ENCODE data around the gene GEMIN4. TPM values are rescaled to one million over a fixed set of nuclear protein-coding genes. Genes with fewer than 3 reads are reported as not detected.

The GEMIN4 gene
- total RNA-seq, 4 donors from 2014 or later = 10.5 to 70.3 (median 12.4) TPM

- H3K27me3 ChIP-seq = no peaks in the 10 kb centered on the region
- 82 to 87% methylated on average over 6 to 11 of the region's 11 CpGs for WGBS, 2 donors (ENCODE audit: low coverage in 1 of 2)
- H3K9me3 ChIP-seq = no peaks in the 10 kb centered on the region
- H3K36me3 ChIP-seq = peaks cover 0 to 9% (median 0%) of the 10 kb centered on the region in 4 donors
- no peak for TF ChIP-seq POLR2AphosphoS5 (IDR thresholded peaks at IDR 0.05)
- TF ChIP-seq POLR2A (IDR thresholded peaks at IDR 0.05) = no peak
- TF ChIP-seq EP300 (IDR thresholded peaks at IDR 0.05; ENCODE audit: low read depth) = no peak
- H3K4me1 ChIP-seq = no peaks in the 10 kb centered on the region
- no peak for DNase-seq
- H3K27ac ChIP-seq = no peak overlapping the region
- no peak overlapping the region for H3K4me3 ChIP-seq
- intact Hi-C loops (cut with DNase I; ENCODE audit: low total_unique reads) = no loop called here
- in situ Hi-C loops (cut with MboI; ENCODE audit: low pct_ligation_motif_present in 1 of 4, low pct_unique_long_range_greater_than_20kb in 1 of 4, low sequenced_read_pairs in 3 of 4) = no loop called here
These were observed 9.8 kb downstream of the GEMIN4 start for GRCh38 chr17:742147-742793.

DNA sequence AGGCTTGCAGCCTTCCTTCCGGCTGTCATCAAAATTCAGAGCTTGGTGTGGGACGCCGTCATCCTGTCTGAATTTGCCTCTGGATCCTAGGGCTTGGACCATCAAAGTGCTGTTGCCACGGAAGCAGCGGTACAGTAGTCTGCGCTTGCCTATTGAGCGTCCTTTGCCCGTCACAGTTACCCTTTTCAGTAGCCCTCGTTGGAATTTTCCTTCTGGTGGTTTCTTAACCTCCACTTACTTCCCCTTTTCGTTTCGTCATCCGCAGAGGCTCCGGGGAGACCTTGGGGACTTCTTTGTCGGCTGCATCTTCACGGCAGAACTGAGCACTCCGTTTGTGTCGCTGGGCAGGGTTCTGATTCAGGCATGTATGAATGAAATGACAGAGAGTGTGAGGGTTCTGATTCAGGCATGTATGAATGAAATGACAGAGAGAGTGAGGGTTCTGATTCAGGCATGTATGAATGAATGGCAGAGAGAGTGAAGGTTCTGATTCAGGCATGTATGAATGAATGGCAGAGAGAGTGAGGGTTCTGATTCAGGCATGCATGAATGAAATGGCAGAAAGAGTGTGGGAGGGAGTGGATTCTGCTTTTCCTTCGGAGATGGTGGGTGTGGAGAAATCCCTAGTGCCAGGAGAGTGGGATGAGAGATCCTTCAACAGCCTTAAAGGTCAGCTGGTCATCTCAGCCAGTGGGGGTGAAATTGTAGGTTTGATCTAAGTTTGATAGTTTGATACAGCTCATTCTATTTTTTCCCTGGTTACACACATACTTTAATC is 11.6 kb downstream of the GEMIN4 start:
- H3K4me3 ChIP-seq = no peak overlapping the region
- no peaks in the 10 kb centered on the region for H3K9me3 ChIP-seq
- TF ChIP-seq CTCF (IDR thresholded peaks at IDR 0.05) (no peak), POLR2A (IDR thresholded peaks at IDR 0.05) (no peak), EP300 (IDR thresholded peaks at IDR 0.05; ENCODE audit: low read depth) (no peak), POLR2AphosphoS5 (IDR thresholded peaks at IDR 0.05) (no peak)
- DNase-seq = peak; percentile 28
- in situ Hi-C loops (cut with MboI; ENCODE audit: low pct_ligation_motif_present in 1 of 4, low pct_unique_long_range_greater_than_20kb in 1 of 4, low sequenced_read_pairs in 3 of 4) (no loop called here), intact Hi-C loops (cut with DNase I; ENCODE audit: low total_unique reads) (no loop called here)
- no peaks in the 10 kb centered on the region for H3K4me1 ChIP-seq
- no peaks in the 10 kb centered on the region for H3K27me3 ChIP-seq
- 62 to 71% methylated on average over 6 to 18 of the region's 18 CpGs for WGBS, 2 donors (ENCODE audit: low coverage in 1 of 2)
- no peak overlapping the region for H3K27ac ChIP-seq
- H3K36me3 ChIP-seq = no peaks in the 10 kb centered on the region

DNA sequence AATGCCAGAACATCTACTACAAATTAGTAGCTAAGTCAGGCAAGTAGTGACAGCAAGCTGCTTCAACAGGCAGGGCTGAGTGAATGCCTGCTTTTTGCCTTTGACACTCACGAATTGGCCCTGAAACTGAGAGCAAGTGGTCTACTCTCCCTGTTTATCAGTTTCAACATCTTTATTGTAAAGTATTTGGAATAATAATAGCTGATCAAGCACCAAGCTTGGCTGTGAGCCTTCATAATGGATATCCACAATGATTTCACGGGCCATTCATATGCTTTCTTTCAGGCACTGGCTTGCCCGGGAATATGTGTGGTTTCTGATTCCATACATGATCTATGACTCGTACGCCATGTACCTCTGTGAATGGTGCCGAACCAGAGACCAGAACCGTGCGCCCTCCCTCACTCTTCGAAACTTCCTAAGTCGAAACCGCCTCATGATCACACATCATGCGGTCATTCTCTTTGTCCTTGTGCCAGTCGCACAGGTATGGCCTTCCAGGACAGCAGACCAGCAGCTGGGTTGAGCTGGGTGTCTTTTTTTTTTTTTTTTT is 14.4 kb downstream of the GEMIN4 start:
- no peaks in the 10 kb centered on the region for H3K9me3 ChIP-seq
- no peak for DNase-seq
- intact Hi-C loops (cut with DNase I; ENCODE audit: low total_unique reads) = no loop called here
- H3K4me1 ChIP-seq = peaks cover 0 to 9% (median 9%) of the 10 kb centered on the region in 4 donors
- TF ChIP-seq EP300 (IDR thresholded peaks at IDR 0.05; ENCODE audit: low read depth) (no peak), CTCF (IDR thresholded peaks at IDR 0.05) (no peak), POLR2A (IDR thresholded peaks at IDR 0.05) (no peak), POLR2AphosphoS5 (IDR thresholded peaks at IDR 0.05) (no peak)
- no peak overlapping the region for H3K27ac ChIP-seq
- H3K4me3 ChIP-seq = no peak overlapping the region
- 91 to 96% methylated on average over 4 to 13 of the region's 13 CpGs for WGBS, 2 donors (ENCODE audit: low coverage in 1 of 2)
- H3K27me3 ChIP-seq = no peaks in the 10 kb centered on the region
- H3K36me3 ChIP-seq = no peaks in the 10 kb centered on the region
- in situ Hi-C loops (cut with MboI; ENCODE audit: low pct_ligation_motif_present in 1 of 4, low pct_unique_long_range_greater_than_20kb in 1 of 4, low sequenced_read_pairs in 3 of 4) = no loop called here

- intact Hi-C loops (cut with DNase I; ENCODE audit: low total_unique reads) = no loop called here
- WGBS, 2 donors (ENCODE audit: low coverage in 1 of 2) = 72 to 85% methylated on average over 8 to 10 of the region's 10 CpGs
- H3K4me3 ChIP-seq = peak overlapping the region in 1 of 4 donors; percentile 56
These were observed 18.3 kb downstream of the GEMIN4 start for GRCh38 chr17:733743-734142.

More at GRCh38 chr17:733743-734142, 18.3 kb downstream of the GEMIN4 start:
- no peaks in the 10 kb centered on the region for H3K27me3 ChIP-seq
- no peak for DNase-seq
- no peaks in the 10 kb centered on the region for H3K36me3 ChIP-seq
- in situ Hi-C loops (cut with MboI; ENCODE audit: low pct_ligation_motif_present in 1 of 4, low pct_unique_long_range_greater_than_20kb in 1 of 4, low sequenced_read_pairs in 3 of 4) = no loop called here
- TF ChIP-seq POLR2A (IDR thresholded peaks at IDR 0.05) (no peak), EP300 (IDR thresholded peaks at IDR 0.05; ENCODE audit: low read depth) (no peak), POLR2AphosphoS5 (IDR thresholded peaks at IDR 0.05) (no peak)
- H3K4me1 ChIP-seq = peaks cover 3 to 22% (median 13%) of the 10 kb centered on the region in 4 donors
- peak overlapping the region in 1 of 4 donors; percentile 89 for H3K27ac ChIP-seq
- no peaks in the 10 kb centered on the region for H3K9me3 ChIP-seq

Data from transverse colon (tissue), 4 donors.